ENCODE data around the gene GRN.

DNA sequence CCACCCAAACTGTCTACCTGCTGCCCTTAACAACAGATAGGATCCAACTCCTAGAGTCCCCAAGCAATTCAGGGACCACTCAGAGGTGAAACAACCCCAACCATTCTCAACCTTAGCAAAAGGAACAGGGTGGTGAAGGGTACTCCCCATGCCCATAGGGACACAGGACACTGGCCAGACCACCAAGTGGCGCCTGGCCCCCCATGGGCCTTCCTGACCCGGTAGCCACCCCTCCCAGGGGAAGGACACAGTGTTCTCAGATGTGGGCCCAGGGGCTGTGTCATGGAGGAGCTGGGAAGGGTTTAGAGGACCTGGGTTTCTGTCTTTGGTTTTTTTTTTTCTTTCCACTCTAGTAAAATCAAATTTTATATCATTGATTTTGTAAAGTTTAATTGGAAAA lies 10.8 kb upstream of the GRN start:
- TF ChIP-seq POLR2AphosphoS5 (IDR thresholded peaks at IDR 0.05; ENCODE audit: borderline replicate concordance, low read depth, low read length) (no peak), EZH2 (IDR thresholded peaks at IDR 0.05) (no peak), FOXP2 (optimal IDR thresholded peaks at IDR 0.05; ENCODE audit: control extremely low read depth, extremely low read length, insufficient read depth) (no peak)

Data from SK-N-MC (cell line).